Pulmonary artery endothelial cell (primary cell): ENCODE measurements around the gene NR5A2. TPM values are rescaled to one million over a fixed set of nuclear protein-coding genes. Genes with fewer than 3 reads are reported as not detected.
"Not testable (repeated sequence)": the region's sequence is repeated elsewhere in the genome, so short reads cannot be mapped to it uniquely, and the experiment has no call there.

Experiments
- DNase-seq: peaks from one replicate; pipeline ENCODE4 v3.0.0-alpha.2; 2011; ENCODE audit warnings: low read depth, low spot score
- total RNA-seq: library from RNA; depleted of rRNA; stranded (reverse); fragments of >200 nt; gene quantifications from 2 replicates; pipeline ENCODE4 v1.2.3, GENCODE V29; 2014

Gene NR5A2
- total RNA-seq, 1 donor from 2014 or later = 2.6 TPM

GRCh38 chr1:200162258-200162657 is 134.7 kb downstream of the NR5A2 start:
- DNase-seq = no peak

GRCh38 chr1:200162877-200163276 is 135.4 kb downstream of the NR5A2 start:
- no peak for DNase-seq

- no peak for DNase-seq
Observed at GRCh38 chr1:200163911-200164310, 136.4 kb downstream of the NR5A2 start.

- no peak for DNase-seq
Observed at GRCh38 chr1:200165493-200166220, 138.1 kb downstream of the NR5A2 start.

GRCh38 chr1:200166411-200166810 is 138.9 kb downstream of the NR5A2 start:
- DNase-seq = no peak

- DNase-seq = no peak
Observed at GRCh38 chr1:200168926-200169325, 141.4 kb downstream of the NR5A2 start.

- no peak for DNase-seq
Observed at GRCh38 chr1:200172311-200172710, 144.8 kb downstream of the NR5A2 start.

GRCh38 chr1:200173097-200173618 is 145.6 kb downstream of the NR5A2 start:
- DNase-seq = no peak

GRCh38 chr1:200174525-200175295 is 147.2 kb downstream of the NR5A2 start:
- DNase-seq = no peak

- no peak for DNase-seq
Observed at GRCh38 chr1:200176181-200176580, 148.7 kb downstream of the NR5A2 start.

- DNase-seq = no peak
Observed at GRCh38 chr1:200176798-200177197, 149.3 kb downstream of the NR5A2 start.

GRCh38 chr1:200178340-200178739 is 150.8 kb downstream of the NR5A2 start:
- DNase-seq = no peak

- DNase-seq = peak; percentile 24
Observed at GRCh38 chr1:200179126-200179780, 151.7 kb downstream of the NR5A2 start.

- no peak for DNase-seq
Observed at GRCh38 chr1:200179781-200180160, 152.3 kb downstream of the NR5A2 start.

- peak; percentile 40 for DNase-seq
Observed at GRCh38 chr1:200180821-200181220, 153.3 kb downstream of the NR5A2 start.

GRCh38 chr1:200181861-200182260 is 154.4 kb downstream of the NR5A2 start:
- DNase-seq = no peak

- DNase-seq = no peak
Observed at GRCh38 chr1:200182701-200183100, 155.2 kb downstream of the NR5A2 start.

GRCh38 chr1:200183637-200184036 is 156.1 kb downstream of the NR5A2 start:
- no peak for DNase-seq

- peak; percentile 46 for DNase-seq
Observed at GRCh38 chr1:200184196-200184595, 156.7 kb downstream of the NR5A2 start.

GRCh38 chr1:200185191-200185590 is 157.7 kb downstream of the NR5A2 start:
- not testable (repeated sequence) for DNase-seq

GRCh38 chr1:200187332-200187731 is 159.8 kb downstream of the NR5A2 start:
- DNase-seq = not testable (repeated sequence)

- no peak for DNase-seq
Observed at GRCh38 chr1:200191993-200192392, 164.5 kb downstream of the NR5A2 start.
